Panc1 (cell line): Measurements from ENCODE around the gene PLET1. TPM values are rescaled to one million over a fixed set of nuclear protein-coding genes. Genes with fewer than 3 reads are reported as not detected.
A peak's percentile ranks its signal among the peaks of the same experiment; 100 is the strongest.

Experiments used
- ATAC-seq: fragments of 200-7000 bp; cut with Tn5 transposase; 2 replicates; pipeline ENCODE4 v1.9.1; 2020; ENCODE audit warnings: mild to moderate bottlenecking, moderate library complexity
- BruUV-seq: library from RNA; stranded (reverse); fragments of 400-500 nt; replicated peaks from 2 replicates; lab custom pipeline; 2021; lab: Mats Ljungman, UMichigan
- CTCF ChIA-PET: fragments of 300-600 bp; sonication (Branson Sonifier 250); formaldehyde crosslinking; loops from one replicate; lab custom pipeline; 2022; ENCODE audit warnings: antibody characterized with exemption; lab: Charles Lee
- POLR2A ChIA-PET: fragments of 300-600 bp; sonication (Branson Sonifier 250); formaldehyde crosslinking; loops from one replicate; lab custom pipeline; 2022; ENCODE audit warnings: antibody characterized with exemption; lab: Charles Lee
- DNase-seq: peaks from one replicate; pipeline ENCODE4 v3.0.0-alpha.2; 2010; ENCODE audit warnings: low read depth, low spot score
- H3K27ac ChIP-seq: 2 replicates; pipeline ENCODE4 v1.5.1; 2011; ENCODE audit warnings: mild to moderate bottlenecking, low read length, inconsistent platforms
- H3K27me3 ChIP-seq: fragments of 200-500 bp; sonication (Bioruptor generic); 2 replicates; pipeline ENCODE4 v1.6.0; 2014; ENCODE audit warnings: low read length, inconsistent platforms; ENCODE audit not compliant: control insufficient read depth, insufficient read depth
- H3K36me3 ChIP-seq: fragments of 200-500 bp; sonication (Bioruptor generic); 2 replicates; pipeline ENCODE4 v1.5.1; 2014; ENCODE audit warnings: inconsistent platforms, mild to moderate bottlenecking, low read length, moderate library complexity; ENCODE audit not compliant: control insufficient read depth, insufficient read depth
- H3K4me1 ChIP-seq: 2 replicates; pipeline ENCODE4 v1.5.1; 2011; ENCODE audit warnings: inconsistent platforms, mild to moderate bottlenecking, low read length, moderate library complexity; ENCODE audit not compliant: control insufficient read depth, insufficient read depth
- H3K4me3 ChIP-seq, 2 experiments: 2 replicates each; pipeline ENCODE4 v1.5.1; 2011 to 2012; ENCODE audit warnings: low read depth in 2 of 2, low read length in 2 of 2, mild to moderate bottlenecking in 2 of 2, inconsistent platforms in 1 of 2, moderate library complexity in 1 of 2
- H3K9me3 ChIP-seq: fragments of 200-500 bp; sonication (Bioruptor generic); 2 replicates; pipeline ENCODE4 v1.5.1; 2014; ENCODE audit warnings: low read depth, mild to moderate bottlenecking, inconsistent platforms, low read length, moderate library complexity; ENCODE audit not compliant: control insufficient read depth, insufficient read depth
- POLR2AphosphoS5 ChIP-seq: IDR thresholded peaks from 2 replicates; pipeline ENCODE4 v1.6.1; 2012; ENCODE audit warnings: mild to moderate bottlenecking, low read depth, low read length, moderate library complexity
- SIN3A ChIP-seq: IDR thresholded peaks from 2 replicates; pipeline ENCODE4 v1.6.1; 2012; ENCODE audit warnings: low read depth, mild to moderate bottlenecking, low read length, moderate library complexity, borderline replicate concordance; ENCODE audit not compliant: insufficient read depth
- TCF7L2 ChIP-seq: IDR thresholded peaks from 2 replicates; pipeline ENCODE4 v1.6.1; 2011; ENCODE audit warnings: mild to moderate bottlenecking, low read depth, low read length, inconsistent platforms
- in situ Hi-C: cut with HindIII; loops from 2 replicates; pipeline ENCODE4 v1.10.0; 2016; ENCODE audit warnings: low sequenced_read_pairs, low pct_unique_long_range_greater_than_20kb
- intact Hi-C: fragments of 100-400 bp; cut with micrococcal nuclease; formaldehyde crosslinking; loops from one replicate; pipeline ENCODE4 v1.10.0; 2022; ENCODE audit not compliant: unreplicated experiment
- total RNA-seq: library from RNA; stranded (reverse); gene quantifications from one replicate; pipeline ENCODE4 v1.2.1, GENCODE V29; 2021; ENCODE audit not compliant: unreplicated experiment
- TF ChIP-seq, protein P1 (sequence below): fragments of 450-650 bp; IDR thresholded peaks from 2 replicates; pipeline ENCODE4 v1.5.1; 2017; ENCODE audit warnings: mild to moderate bottlenecking
- TF ChIP-seq, protein P2 (sequence below), 2 experiments: IDR thresholded peaks; 2 replicates each; pipeline ENCODE4 v1.6.1; 2011 to 2012; ENCODE audit warnings: low read depth in 2 of 2, control low read depth in 1 of 2, low read length in 1 of 2, mild to moderate bottlenecking in 1 of 2, moderate library complexity in 1 of 2; ENCODE audit not compliant: insufficient read depth in 1 of 2

Gene PLET1
- total RNA-seq, 1 experiment from 2014 or later, result not detected

DNA sequence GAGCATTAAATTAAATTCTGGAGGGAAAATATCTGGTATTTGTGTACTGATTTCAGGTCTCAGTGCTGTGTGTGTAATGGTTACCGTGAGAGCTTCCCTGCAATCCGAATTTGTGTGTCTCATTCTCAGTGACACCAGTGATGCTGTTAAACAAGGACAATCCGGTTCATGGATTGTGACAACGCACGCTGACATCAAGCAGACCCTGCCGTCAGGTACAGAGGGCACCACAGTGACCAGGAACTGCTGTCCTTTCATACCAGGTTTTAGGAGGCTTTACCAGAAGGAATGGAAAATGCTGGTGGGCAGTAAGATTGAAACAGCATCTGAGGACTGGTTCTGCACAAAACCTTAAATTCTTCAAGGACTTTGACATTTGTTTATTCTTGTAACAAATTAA, 30.5 kb upstream of the PLET1 start:
- intact Hi-C loops, result loop anchor here (2.0 to 10.0 kb wide), 4 partner anchors 264 to 824 kb away; no protein-coding TSS in a partner anchor
- 0 out of 2 replicates have a peak, but pooled peaks cover 2% of the 10 kb centered on the region for H3K27me3 ChIP-seq
- H3K4me3 ChIP-seq, result no peak overlapping the region
- DNase-seq (no peak), ATAC-seq (no peak)
- H3K36me3 ChIP-seq, result no peaks in the 10 kb centered on the region
- H3K27ac ChIP-seq, result no peak overlapping the region
- BruUV-seq, result no TSS peak
- no peaks in the 10 kb centered on the region for H3K9me3 ChIP-seq
- H3K4me1 ChIP-seq, result peaks cover 8% of the 10 kb centered on the region
- ChIA-PET POLR2A (no interaction called here), CTCF (no interaction called here)
- TF ChIP-seq TCF7L2 (no peak), POLR2AphosphoS5 (no peak), SIN3A (no peak)
- TF ChIP-seq, protein P1, sequence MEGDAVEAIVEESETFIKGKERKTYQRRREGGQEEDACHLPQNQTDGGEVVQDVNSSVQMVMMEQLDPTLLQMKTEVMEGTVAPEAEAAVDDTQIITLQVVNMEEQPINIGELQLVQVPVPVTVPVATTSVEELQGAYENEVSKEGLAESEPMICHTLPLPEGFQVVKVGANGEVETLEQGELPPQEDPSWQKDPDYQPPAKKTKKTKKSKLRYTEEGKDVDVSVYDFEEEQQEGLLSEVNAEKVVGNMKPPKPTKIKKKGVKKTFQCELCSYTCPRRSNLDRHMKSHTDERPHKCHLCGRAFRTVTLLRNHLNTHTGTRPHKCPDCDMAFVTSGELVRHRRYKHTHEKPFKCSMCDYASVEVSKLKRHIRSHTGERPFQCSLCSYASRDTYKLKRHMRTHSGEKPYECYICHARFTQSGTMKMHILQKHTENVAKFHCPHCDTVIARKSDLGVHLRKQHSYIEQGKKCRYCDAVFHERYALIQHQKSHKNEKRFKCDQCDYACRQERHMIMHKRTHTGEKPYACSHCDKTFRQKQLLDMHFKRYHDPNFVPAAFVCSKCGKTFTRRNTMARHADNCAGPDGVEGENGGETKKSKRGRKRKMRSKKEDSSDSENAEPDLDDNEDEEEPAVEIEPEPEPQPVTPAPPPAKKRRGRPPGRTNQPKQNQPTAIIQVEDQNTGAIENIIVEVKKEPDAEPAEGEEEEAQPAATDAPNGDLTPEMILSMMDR, result no peak
- TF ChIP-seq, protein P2, sequence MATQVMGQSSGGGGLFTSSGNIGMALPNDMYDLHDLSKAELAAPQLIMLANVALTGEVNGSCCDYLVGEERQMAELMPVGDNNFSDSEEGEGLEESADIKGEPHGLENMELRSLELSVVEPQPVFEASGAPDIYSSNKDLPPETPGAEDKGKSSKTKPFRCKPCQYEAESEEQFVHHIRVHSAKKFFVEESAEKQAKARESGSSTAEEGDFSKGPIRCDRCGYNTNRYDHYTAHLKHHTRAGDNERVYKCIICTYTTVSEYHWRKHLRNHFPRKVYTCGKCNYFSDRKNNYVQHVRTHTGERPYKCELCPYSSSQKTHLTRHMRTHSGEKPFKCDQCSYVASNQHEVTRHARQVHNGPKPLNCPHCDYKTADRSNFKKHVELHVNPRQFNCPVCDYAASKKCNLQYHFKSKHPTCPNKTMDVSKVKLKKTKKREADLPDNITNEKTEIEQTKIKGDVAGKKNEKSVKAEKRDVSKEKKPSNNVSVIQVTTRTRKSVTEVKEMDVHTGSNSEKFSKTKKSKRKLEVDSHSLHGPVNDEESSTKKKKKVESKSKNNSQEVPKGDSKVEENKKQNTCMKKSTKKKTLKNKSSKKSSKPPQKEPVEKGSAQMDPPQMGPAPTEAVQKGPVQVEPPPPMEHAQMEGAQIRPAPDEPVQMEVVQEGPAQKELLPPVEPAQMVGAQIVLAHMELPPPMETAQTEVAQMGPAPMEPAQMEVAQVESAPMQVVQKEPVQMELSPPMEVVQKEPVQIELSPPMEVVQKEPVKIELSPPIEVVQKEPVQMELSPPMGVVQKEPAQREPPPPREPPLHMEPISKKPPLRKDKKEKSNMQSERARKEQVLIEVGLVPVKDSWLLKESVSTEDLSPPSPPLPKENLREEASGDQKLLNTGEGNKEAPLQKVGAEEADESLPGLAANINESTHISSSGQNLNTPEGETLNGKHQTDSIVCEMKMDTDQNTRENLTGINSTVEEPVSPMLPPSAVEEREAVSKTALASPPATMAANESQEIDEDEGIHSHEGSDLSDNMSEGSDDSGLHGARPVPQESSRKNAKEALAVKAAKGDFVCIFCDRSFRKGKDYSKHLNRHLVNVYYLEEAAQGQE (IDR thresholded peaks at IDR 0.05; ENCODE audit: insufficient read depth in 1 of 2, low read depth in 2 of 2, low read length in 1 of 2), result no peak
- in situ Hi-C loops, result no loop called here

DNA sequence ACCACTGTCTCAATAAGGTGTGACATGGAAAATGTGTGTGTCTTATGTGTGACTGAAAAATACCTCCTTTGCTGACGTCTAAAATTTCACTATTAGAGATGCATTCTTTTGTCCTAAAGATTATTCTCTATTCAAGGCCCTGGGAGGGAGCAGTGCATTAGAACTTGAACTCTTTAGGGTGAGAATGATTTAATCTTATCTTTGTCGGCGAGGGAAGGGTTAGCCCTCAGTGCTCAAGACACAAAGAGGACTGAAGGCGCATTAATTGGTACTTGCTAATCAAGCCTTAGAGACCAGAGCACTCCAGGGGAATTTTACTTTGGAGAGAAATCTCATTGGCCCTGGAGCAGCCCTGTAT, 29.8 kb upstream of the PLET1 start:
- ChIA-PET CTCF (no interaction called here), POLR2A (no interaction called here)
- Histone ChIP-seq H3K27ac (no peak overlapping the region), H3K4me3 (peak overlapping the region; percentile 59 to 61), H3K4me1 (peaks cover 8% of the 10 kb centered on the region), H3K36me3 (no peaks in the 10 kb centered on the region), H3K27me3 (0 out of 2 replicates have a peak, but pooled peaks cover 2% of the 10 kb centered on the region), H3K9me3 (no peaks in the 10 kb centered on the region)
- in situ Hi-C loops (no loop called here), intact Hi-C loops (loop anchor here (2.0 to 10.0 kb wide), 4 partner anchors 264 to 824 kb away; no protein-coding TSS in a partner anchor)
- no TSS peak for BruUV-seq
- ATAC-seq (peak; percentile 22), DNase-seq (no peak)
- TF ChIP-seq SIN3A, result no peak
- TF ChIP-seq POLR2AphosphoS5, result no peak
